Anterior cingulate cortex (tissue), 58 donors: ENCODE measurements around the gene FANCB.

Experiments used
- DNase-seq, 58 donors: peaks; one replicate each; lab custom pipeline; 2025; lab: John Stamatoyannopoulos, UW

Gene FANCB

GRCh38 chrX:14843666-14844065 lies 29.2 kb downstream of the FANCB start:
- DNase-seq = no peak

- no peak for DNase-seq
These were observed 35.7 kb downstream of the FANCB start for GRCh38 chrX:14837155-14837554.

- no peak for DNase-seq
These were observed 40.3 kb downstream of the FANCB start for GRCh38 chrX:14832586-14832985.

- DNase-seq = no peak
These were observed 40.7 kb downstream of the FANCB start for GRCh38 chrX:14832151-14832550.

GRCh38 chrX:14829643-14830042 lies 43.2 kb downstream of the FANCB start:
- no peak for DNase-seq

- DNase-seq = no peak
These were observed 46.5 kb downstream of the FANCB start for GRCh38 chrX:14826319-14826718.

GRCh38 chrX:14825851-14826250 lies 47.0 kb downstream of the FANCB start:
- DNase-seq = no peak

- no peak for DNase-seq
These were observed 53.1 kb downstream of the FANCB start for GRCh38 chrX:14819769-14820168.

GRCh38 chrX:14817571-14817970 lies 55.3 kb downstream of the FANCB start:
- DNase-seq = no peak

- DNase-seq = no peak
These were observed 69.7 kb downstream of the FANCB start for GRCh38 chrX:14802943-14803710.

GRCh38 chrX:14801136-14801535 lies 71.7 kb downstream of the FANCB start:
- DNase-seq = no peak

GRCh38 chrX:14798805-14799397 lies 74.0 kb downstream of the FANCB start:
- DNase-seq = no peak
